HepG2 (cell line): Measurements from ENCODE around the gene TLN1. TPM values are rescaled to one million over a fixed set of nuclear protein-coding genes. Genes with fewer than 3 reads are reported as not detected.

Source experiments
- ARHGAP35 ChIP-seq: sonication (generic); formaldehyde crosslinking; IDR thresholded peaks from 2 replicates; pipeline ENCODE4 v1.9.0; 2022; ENCODE audit warnings: mild to moderate bottlenecking, inconsistent platforms, moderate library complexity, missing genetic modification reagents, borderline replicate concordance
- ATF7-NPFF ChIP-seq: sonication (generic); formaldehyde crosslinking; IDR thresholded peaks from 2 replicates; pipeline ENCODE4 v1.8.1; 2023; ENCODE audit warnings: mild to moderate bottlenecking, low read depth, missing genetic modification reagents, moderate library complexity
- BATF2 ChIP-seq: sonication (generic); formaldehyde crosslinking; IDR thresholded peaks from 2 replicates; pipeline ENCODE4 v1.8.0; 2022; ENCODE audit warnings: mild to moderate bottlenecking, missing genetic modification reagents, moderate library complexity
- CEBPB ChIP-seq: IDR thresholded peaks from 2 replicates; pipeline ENCODE4 v1.6.1; 2011; ENCODE audit warnings: low read depth, low read length, improper control_type of control experiment, borderline replicate concordance
- CENPT ChIP-seq: sonication (generic); formaldehyde crosslinking; IDR thresholded peaks from 2 replicates; pipeline ENCODE4 v1.8.0; 2022; ENCODE audit warnings: low read depth, mild to moderate bottlenecking, moderate library complexity, missing genetic modification reagents
- CHD2 ChIP-seq: IDR thresholded peaks from 2 replicates; pipeline ENCODE4 v1.6.1; 2011; ENCODE audit warnings: low read depth, low read length, improper control_type of control experiment
- FIP1L1 ChIP-seq: fragments of 200-400 bp; formaldehyde crosslinking; IDR thresholded peaks from 2 replicates; pipeline ENCODE4 v1.6.1; 2018; ENCODE audit warnings: low read depth, mild to moderate bottlenecking, low read length, moderate library complexity, borderline replicate concordance; ENCODE audit not compliant: insufficient read depth
- HMG20A ChIP-seq: IDR thresholded peaks from 2 replicates; pipeline ENCODE4 v1.6.1; 2016; ENCODE audit warnings: borderline replicate concordance
- HMGA1 ChIP-seq: sonication (generic); formaldehyde crosslinking; conservative IDR thresholded peaks from 2 replicates; pipeline ENCODE4 v1.4.0; 2020; ENCODE audit warnings: missing genetic modification reagents
- MED8 ChIP-seq: sonication (generic); formaldehyde crosslinking; IDR thresholded peaks from 2 replicates; pipeline ENCODE4 v1.8.1; 2023; ENCODE audit warnings: mild to moderate bottlenecking, missing genetic modification reagents; ENCODE audit not compliant: insufficient replicate concordance
- NFE2 ChIP-seq: sonication (generic); formaldehyde crosslinking; IDR thresholded peaks from 2 replicates; pipeline ENCODE4 v1.4.0; 2020; ENCODE audit warnings: missing genetic modification reagents
- NR0B2 ChIP-seq: sonication (generic); formaldehyde crosslinking; IDR thresholded peaks from 2 replicates; pipeline ENCODE4 v1.4.0; 2020; ENCODE audit warnings: mild to moderate bottlenecking, missing genetic modification reagents
- PBX3 ChIP-seq: sonication (generic); formaldehyde crosslinking; IDR thresholded peaks from 2 replicates; pipeline ENCODE4 v1.8.1; 2023; ENCODE audit warnings: missing genetic modification reagents, inconsistent platforms, borderline replicate concordance
- RBM39 ChIP-seq: fragments of 200-400 bp; formaldehyde crosslinking; IDR thresholded peaks from one replicate; pipeline ENCODE4 v1.6.1; 2018; ENCODE audit warnings: antibody characterized with exemption, mild to moderate bottlenecking, low read depth, low read length; ENCODE audit not compliant: poor library complexity, severe bottlenecking
- RFXANK ChIP-seq: IDR thresholded peaks from 2 replicates; pipeline ENCODE4 v1.6.1; 2016
- ZMYM2 ChIP-seq: sonication (generic); formaldehyde crosslinking; IDR thresholded peaks from 2 replicates; pipeline ENCODE4 v1.8.0; 2022; ENCODE audit warnings: mild to moderate bottlenecking, missing genetic modification reagents
- ZNF10 ChIP-seq: sonication (generic); formaldehyde crosslinking; IDR thresholded peaks from 2 replicates; pipeline ENCODE4 v1.4.0; 2020; ENCODE audit warnings: mild to moderate bottlenecking, low read depth, missing genetic modification reagents, borderline replicate concordance
- ZNF550 ChIP-seq: sonication (generic); formaldehyde crosslinking; IDR thresholded peaks from 2 replicates; pipeline ENCODE4 v1.4.0; 2020; ENCODE audit warnings: mild to moderate bottlenecking, missing genetic modification reagents, borderline replicate concordance
- ZNF576 ChIP-seq: sonication (generic); formaldehyde crosslinking; IDR thresholded peaks from 2 replicates; pipeline ENCODE4 v1.4.0; 2020; ENCODE audit warnings: mild to moderate bottlenecking, missing genetic modification reagents
- polyA plus RNA-seq, 8 experiments: library from polyadenylated mRNA; depleted of rRNA in 3 of 8; stranded (reverse) in 7 of 8; unstranded in 1 of 8; fragments of >200 nt; fragmentation: Illumina TruSeq in 4 of 8; extraction: Trizol in 4 of 8; gene quantifications; 2 replicates each; pipeline versions ENCODE4 v1.2.1 to v1.2.3, GENCODE V29; 2011 to 2016; ENCODE audit warnings: low read depth in 4 of 8, missing spikeins in 1 of 8, mixed read lengths in 1 of 8; ENCODE audit not compliant: insufficient read depth in 1 of 8
- total RNA-seq, 5 experiments: library from RNA; depleted of rRNA; stranded (reverse); fragments of >200 nt; fragmentation: Illumina TruSeq; extraction: Trizol; gene quantifications; 2 replicates each; pipeline ENCODE4 v1.2.3, GENCODE V29; 2016; ENCODE audit warnings: low read depth in 1 of 5
- TF ChIP-seq, protein P1 (sequence below): sonication (generic); formaldehyde crosslinking; IDR thresholded peaks from 2 replicates; pipeline ENCODE4 v1.8.0; 2022; ENCODE audit warnings: missing genetic modification reagents, low read depth, mild to moderate bottlenecking, borderline replicate concordance
- TF ChIP-seq, protein P2 (sequence below): sonication (generic); formaldehyde crosslinking; IDR thresholded peaks from 2 replicates; pipeline ENCODE4 v1.5.1; 2020; ENCODE audit warnings: missing genetic modification reagents, mild to moderate bottlenecking, borderline replicate concordance

The TLN1 gene
- total and polyA plus RNA-seq, 2 of the 13 experiments (the other 11 are each of a cell fraction or from before 2014, with no cell fraction given): 35.2 to 51.8 TPM

- TF ChIP-seq HMGA1 (no peak), MED8 (CRISPR knock-in tag) (no peak), CENPT (CRISPR knock-in tag) (no peak), RFXANK (CRISPR knock-in tag) (no peak), ZNF550 (CRISPR knock-in tag) (no peak), ZMYM2 (no peak), ATF7-NPFF (CRISPR knock-in tag) (no peak), ZNF10 (CRISPR knock-in tag) (no peak), NR0B2 (CRISPR knock-in tag) (no peak), ARHGAP35 (CRISPR knock-in tag) (no peak), FIP1L1 (no peak), HMG20A (CRISPR knock-in tag) (peak; percentile 64; the same call in 1 of the 2 replicates), CHD2 (no peak), RBM39 (no peak), ZNF576 (CRISPR knock-in tag) (no peak), BATF2 (CRISPR knock-in tag) (no peak), PBX3 (no peak), CEBPB (no peak), NFE2 (CRISPR knock-in tag) (no peak)
- TF ChIP-seq, protein P1, sequence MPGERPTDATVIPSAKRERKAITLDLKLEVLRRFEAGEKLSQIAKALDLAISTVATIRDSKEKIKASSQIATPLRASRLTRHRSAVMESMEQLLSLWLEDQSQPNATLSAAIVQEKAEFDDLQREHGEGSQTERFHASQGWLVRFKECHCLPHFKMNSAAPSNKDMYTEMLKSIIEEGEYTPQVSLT (CRISPR knock-in tag): no peak
- TF ChIP-seq, protein P2, sequence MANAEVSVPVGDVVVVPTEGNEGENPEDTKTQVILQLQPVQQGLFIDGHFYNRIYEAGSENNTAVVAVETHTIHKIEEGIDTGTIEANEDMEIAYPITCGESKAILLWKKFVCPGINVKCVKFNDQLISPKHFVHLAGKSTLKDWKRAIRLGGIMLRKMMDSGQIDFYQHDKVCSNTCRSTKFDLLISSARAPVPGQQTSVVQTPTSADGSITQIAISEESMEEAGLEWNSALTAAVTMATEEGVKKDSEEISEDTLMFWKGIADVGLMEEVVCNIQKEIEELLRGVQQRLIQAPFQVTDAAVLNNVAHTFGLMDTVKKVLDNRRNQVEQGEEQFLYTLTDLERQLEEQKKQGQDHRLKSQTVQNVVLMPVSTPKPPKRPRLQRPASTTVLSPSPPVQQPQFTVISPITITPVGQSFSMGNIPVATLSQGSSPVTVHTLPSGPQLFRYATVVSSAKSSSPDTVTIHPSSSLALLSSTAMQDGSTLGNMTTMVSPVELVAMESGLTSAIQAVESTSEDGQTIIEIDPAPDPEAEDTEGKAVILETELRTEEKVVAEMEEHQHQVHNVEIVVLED (CRISPR knock-in tag): no peak
Observed at GRCh38 chr9:35669331-35670145, 62.5 kb downstream of the TLN1 start (continued).
